GM12874 (cell line): Measurements from ENCODE around the gene GCNT3.

ENCODE experiments used
- CTCF ChIP-seq: IDR thresholded peaks from 2 replicates; pipeline ENCODE4 v1.5.1; 2011; ENCODE audit warnings: low read depth, mild to moderate bottlenecking, control low read depth, low read length, moderate library complexity; ENCODE audit not compliant: insufficient read depth

Gene GCNT3

GRCh38 chr15:59616379-59616778, 4.8 kb downstream of the GCNT3 start:
- no peak for TF ChIP-seq CTCF

- TF ChIP-seq CTCF = no peak
These were observed 6.8 kb downstream of the GCNT3 start for GRCh38 chr15:59618406-59618805.

DNA sequence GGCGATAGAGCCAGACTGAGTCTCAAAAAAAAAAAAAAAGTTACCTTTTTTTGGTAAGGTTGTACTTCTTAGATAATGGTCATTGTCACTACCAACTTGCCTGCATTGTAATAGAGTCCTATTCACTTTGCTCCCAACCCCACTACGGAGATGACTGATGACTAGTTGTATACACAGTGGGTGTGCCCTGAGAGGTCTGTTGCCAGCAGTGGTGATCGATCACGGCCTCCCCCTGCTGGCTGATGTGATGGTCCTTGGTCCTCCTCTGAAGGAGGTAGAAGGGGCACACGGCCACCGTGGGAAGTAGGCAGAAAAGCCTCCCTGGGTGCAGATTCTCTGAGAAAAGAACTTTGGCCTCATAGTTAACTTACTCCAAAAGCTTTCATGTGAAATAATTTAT, 10.7 kb downstream of the GCNT3 start:
- peak; percentile 65 for TF ChIP-seq CTCF

GRCh38 chr15:59632714-59633113, 21.1 kb downstream of the GCNT3 start:
- peak; percentile 21; the same call in 1 of the 2 replicates for TF ChIP-seq CTCF

GRCh38 chr15:59636184-59636583, 24.6 kb downstream of the GCNT3 start:
- TF ChIP-seq CTCF = no peak

GRCh38 chr15:59642351-59642750, 30.8 kb downstream of the GCNT3 start:
- no peak for TF ChIP-seq CTCF

DNA sequence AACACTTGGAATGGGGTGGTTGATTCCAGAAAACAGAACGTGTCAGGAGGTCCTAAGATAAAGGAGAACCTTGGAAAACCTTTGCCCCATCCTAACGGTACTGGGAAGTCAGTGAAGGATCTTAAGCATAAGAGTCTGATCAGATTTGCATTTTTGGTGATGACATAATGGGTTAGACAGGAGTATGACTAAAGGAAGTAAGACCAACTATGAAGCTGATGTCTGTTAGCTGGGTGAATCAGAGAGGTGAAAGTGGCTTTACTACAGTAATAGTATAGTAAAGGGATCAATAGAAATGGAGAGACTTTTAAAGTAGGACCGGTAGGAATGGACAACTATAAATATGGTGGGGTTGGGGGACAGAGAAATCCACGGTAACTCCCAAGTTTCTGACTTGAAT, 33.2 kb downstream of the GCNT3 start:
- TF ChIP-seq CTCF = no peak

DNA sequence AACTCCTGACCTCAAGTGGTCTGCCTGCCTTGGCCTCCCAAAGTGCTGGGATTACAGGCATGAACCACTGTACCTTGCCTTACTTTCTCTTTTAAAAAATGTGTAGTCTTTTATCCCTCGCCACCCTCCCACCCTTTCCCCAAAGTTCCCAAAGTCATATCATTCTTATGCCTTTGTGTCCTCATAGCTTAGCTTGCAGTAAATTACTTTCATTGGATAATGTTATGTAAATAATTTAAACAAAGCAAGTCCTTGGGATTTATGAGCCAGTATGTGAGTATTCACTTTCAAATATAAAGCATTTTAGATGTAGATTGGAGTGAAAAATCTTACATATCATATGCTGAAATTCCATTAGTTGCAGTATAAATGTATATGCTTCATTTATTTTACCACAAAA, 34.7 kb downstream of the GCNT3 start:
- no peak for TF ChIP-seq CTCF
